Measurements from ENCODE around the gene PRR14. TPM values are rescaled to one million over a fixed set of nuclear protein-coding genes. Genes with fewer than 3 reads are reported as not detected.

The PRR14 gene
- total RNA-seq, 1 donor: 8.0 TPM

DNA sequence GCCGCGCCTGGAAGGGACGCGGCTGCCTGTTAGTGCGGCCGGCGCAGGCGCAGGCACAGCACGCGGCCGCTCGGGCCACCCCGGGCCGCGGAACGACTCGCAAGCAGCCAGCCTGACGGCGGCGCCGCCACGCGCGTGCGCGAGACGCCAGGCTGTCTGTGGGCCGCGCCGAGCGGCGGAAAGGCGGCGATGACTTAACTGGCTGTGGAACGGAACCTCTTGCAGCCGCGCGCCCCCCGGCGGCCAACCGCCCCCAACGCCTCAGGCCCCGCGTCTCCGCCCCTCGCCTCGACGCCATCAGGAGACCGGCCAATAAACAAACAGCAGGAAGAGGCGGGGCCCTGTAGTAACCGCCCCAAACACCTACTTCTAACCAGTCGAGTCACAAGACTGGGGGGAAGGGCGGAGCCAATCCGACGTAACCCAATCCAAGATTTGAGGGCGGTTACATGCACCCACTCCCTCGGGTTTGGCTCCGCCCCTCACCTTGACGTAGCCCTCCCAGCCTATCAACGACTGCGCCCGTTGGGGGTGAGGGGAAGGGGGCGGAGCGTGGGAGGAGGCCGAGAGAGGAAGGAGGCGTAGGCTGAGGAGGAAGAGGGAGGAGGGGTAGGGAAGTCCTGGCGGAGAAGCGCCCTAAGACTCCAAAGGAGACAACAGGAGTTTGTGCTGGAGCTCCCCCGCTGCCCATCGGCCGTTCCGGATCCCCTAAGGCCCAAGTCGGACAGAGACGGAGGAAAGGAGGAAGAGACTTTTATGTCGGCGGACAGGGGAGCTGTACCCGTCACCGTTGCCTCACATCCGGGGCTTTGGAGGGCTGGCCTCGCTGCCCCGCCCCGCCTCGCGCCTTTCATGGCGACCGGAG is 7.3 kb downstream of the PRR14 start, which contains the start of gene FBRS:
TSS of gene FBRS (plus strand) at position 566 of the 865 bp plus-strand sequence. CDS start 1,088 bp downstream, outside the sequence.
- H3K27me3 ChIP-seq (ENCODE audit: insufficient read depth, low read length): no peaks in the 10 kb centered on the region
- peaks cover 26% of the 10 kb centered on the region for H4K20me1 ChIP-seq (ENCODE audit: insufficient read depth, low read length)
- H3K79me2 ChIP-seq (ENCODE audit: insufficient read depth, low read length): peaks cover 36% of the 10 kb centered on the region
- H2AFZ ChIP-seq (ENCODE audit: low read length): peak within 1 kb of the TSS; percentile 86
- H3K36me3 ChIP-seq (ENCODE audit: insufficient read depth, low read length): peaks cover 49% of the 10 kb centered on the region
- peaks cover 24% of the 10 kb centered on the region for H3K4me1 ChIP-seq (ENCODE audit: insufficient read depth, low read length)
- peak; percentile 76 for TF ChIP-seq CTCF (IDR thresholded peaks at IDR 0.05; ENCODE audit: extremely low read depth, low read depth, low read length)
- DNase-seq (ENCODE audit: insufficient read length, low spot score, missing footprints): peak; percentile 99
- H3K4me3 ChIP-seq (ENCODE audit: insufficient read depth, low read length): peak within 1 kb of the TSS; percentile 80
- no peaks in the 10 kb centered on the region for H3K9me3 ChIP-seq (ENCODE audit: low read depth, low read length)
- H3K27ac ChIP-seq (ENCODE audit: low read depth, low read length): peak within 1 kb of the TSS; percentile 99
- H3K4me2 ChIP-seq (ENCODE audit: insufficient read depth, low read length): peak within 1 kb of the TSS; percentile 97

GRCh38 chr16:30658731-30659506 is 8.2 kb downstream of the PRR14 start:
- Histone ChIP-seq H3K4me1 (ENCODE audit: insufficient read depth, low read length) (peaks cover 24% of the 10 kb centered on the region), H3K36me3 (ENCODE audit: insufficient read depth, low read length) (peaks cover 53% of the 10 kb centered on the region), H2AFZ (ENCODE audit: low read length) (peak overlapping the region; percentile 56), H3K79me2 (ENCODE audit: insufficient read depth, low read length) (peaks cover 44% of the 10 kb centered on the region), H3K4me3 (ENCODE audit: insufficient read depth, low read length) (peak overlapping the region; percentile 80), H3K4me2 (ENCODE audit: insufficient read depth, low read length) (peak overlapping the region; percentile 75), H3K9me3 (ENCODE audit: low read depth, low read length) (no peaks in the 10 kb centered on the region), H4K20me1 (ENCODE audit: insufficient read depth, low read length) (peaks cover 34% of the 10 kb centered on the region), H3K27me3 (ENCODE audit: insufficient read depth, low read length) (no peaks in the 10 kb centered on the region), H3K27ac (ENCODE audit: low read depth, low read length) (peak overlapping the region; percentile 99)
- peak; percentile 97 for DNase-seq (ENCODE audit: insufficient read length, low spot score, missing footprints)
- TF ChIP-seq CTCF (IDR thresholded peaks at IDR 0.05; ENCODE audit: extremely low read depth, low read depth, low read length): no peak

DNA sequence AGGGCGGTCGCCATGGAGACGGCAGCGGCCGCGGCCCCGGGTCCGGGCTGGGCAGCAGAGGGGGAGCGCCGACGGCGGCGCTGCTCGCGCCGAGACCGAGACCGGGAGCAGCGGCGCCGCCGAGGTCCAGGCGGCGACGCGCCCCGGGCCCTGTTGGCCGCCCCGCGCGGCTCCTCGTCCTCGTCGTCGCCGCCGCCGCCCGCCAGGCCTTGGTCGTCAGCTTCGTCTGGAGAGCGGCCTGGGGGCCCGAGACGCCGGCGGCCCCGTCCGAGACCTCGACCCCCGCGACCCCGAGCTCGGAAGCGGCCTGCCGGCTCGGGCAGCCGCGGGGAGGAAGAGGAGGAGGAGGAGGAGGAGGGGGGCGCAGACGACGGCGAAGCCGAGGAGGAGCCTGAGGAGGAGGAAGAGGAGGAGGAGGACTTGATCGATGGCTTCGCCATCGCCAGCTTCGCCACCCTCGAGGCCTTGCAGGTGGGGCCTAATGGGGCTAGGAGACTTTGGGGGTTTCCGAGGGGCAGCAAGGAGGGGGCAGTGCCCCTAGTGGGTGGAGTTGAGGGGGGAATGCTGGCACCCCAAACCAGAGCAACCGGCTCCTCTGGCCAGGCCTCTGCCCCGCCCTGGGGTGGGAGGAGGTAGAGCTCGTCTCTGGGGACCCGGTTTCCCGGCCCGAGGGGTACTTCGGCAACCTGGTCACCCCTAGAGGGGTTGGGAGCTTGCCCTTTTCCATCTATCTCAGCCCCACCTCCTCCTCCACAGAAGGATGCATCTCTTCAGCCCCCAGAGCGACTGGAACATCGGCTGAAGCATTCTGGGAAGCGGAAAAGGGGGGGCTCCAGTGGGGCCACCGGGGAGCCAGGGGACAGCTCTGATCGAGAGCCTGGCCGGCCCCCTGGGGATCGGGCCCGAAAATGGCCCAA is 9.0 kb downstream of the PRR14 start:
- Histone ChIP-seq H3K9me3 (ENCODE audit: low read depth, low read length) (no peaks in the 10 kb centered on the region), H3K36me3 (ENCODE audit: insufficient read depth, low read length) (peaks cover 54% of the 10 kb centered on the region), H3K4me3 (ENCODE audit: insufficient read depth, low read length) (peak overlapping the region; percentile 80)

More for the DNA sequence above, 9.0 kb downstream of the PRR14 start:
- peak overlapping the region; percentile 99 for H3K27ac ChIP-seq (ENCODE audit: low read depth, low read length)
- peak; percentile 92 for DNase-seq (ENCODE audit: insufficient read length, low spot score, missing footprints)
- H3K27me3 ChIP-seq (ENCODE audit: insufficient read depth, low read length): no peaks in the 10 kb centered on the region
- TF ChIP-seq CTCF (IDR thresholded peaks at IDR 0.05; ENCODE audit: extremely low read depth, low read depth, low read length): no peak
- peak overlapping the region; percentile 74 for H2AFZ ChIP-seq (ENCODE audit: low read length)
- peaks cover 38% of the 10 kb centered on the region for H4K20me1 ChIP-seq (ENCODE audit: insufficient read depth, low read length)
- H3K4me2 ChIP-seq (ENCODE audit: insufficient read depth, low read length): peak overlapping the region; percentile 98
- H3K79me2 ChIP-seq (ENCODE audit: insufficient read depth, low read length): peaks cover 51% of the 10 kb centered on the region
- peaks cover 24% of the 10 kb centered on the region for H3K4me1 ChIP-seq (ENCODE audit: insufficient read depth, low read length)
